GM19023 (cell line): ENCODE data around the gene KCND3.

ENCODE experiments used
- ATAC-seq: cut with Tn5 transposase; IDR thresholded peaks from one replicate; pipeline ENCODE4 v1.9.1; 2021; ENCODE audit warnings: mild to moderate bottlenecking, moderate library complexity; ENCODE audit not compliant: unreplicated experiment

KCND3 gene

GRCh38 chr1:111988743-111989453 lies 570 bp downstream of the KCND3 start:
- no peak for ATAC-seq

- no peak for ATAC-seq
These were observed 1.1 kb downstream of the KCND3 start for GRCh38 chr1:111988377-111988742.

GRCh38 chr1:111987502-111987901 lies 2.0 kb downstream of the KCND3 start:
- ATAC-seq = no peak

GRCh38 chr1:111983500-111983899 lies 6.0 kb downstream of the KCND3 start:
- ATAC-seq = no peak

GRCh38 chr1:111982428-111982827 lies 7.0 kb downstream of the KCND3 start:
- ATAC-seq = no peak

- no peak for ATAC-seq
These were observed 7.6 kb downstream of the KCND3 start for GRCh38 chr1:111981871-111982270.

GRCh38 chr1:111981090-111981489 lies 8.4 kb downstream of the KCND3 start:
- ATAC-seq = no peak

GRCh38 chr1:111980686-111981085 lies 8.8 kb downstream of the KCND3 start:
- ATAC-seq = no peak

- no peak for ATAC-seq
These were observed 10.8 kb downstream of the KCND3 start for GRCh38 chr1:111978695-111979094.

- no peak for ATAC-seq
These were observed 12.1 kb downstream of the KCND3 start for GRCh38 chr1:111977378-111977777.

- no peak for ATAC-seq
These were observed 12.6 kb downstream of the KCND3 start for GRCh38 chr1:111976842-111977241.

GRCh38 chr1:111976332-111976731 lies 13.1 kb downstream of the KCND3 start:
- ATAC-seq = no peak

- ATAC-seq = no peak
These were observed 16.2 kb downstream of the KCND3 start for GRCh38 chr1:111973150-111973790.

GRCh38 chr1:111971396-111971795 lies 18.1 kb downstream of the KCND3 start:
- no peak for ATAC-seq

- ATAC-seq = no peak
These were observed 21.0 kb downstream of the KCND3 start for GRCh38 chr1:111968511-111968910.

- ATAC-seq = no peak
These were observed 21.6 kb downstream of the KCND3 start for GRCh38 chr1:111967886-111968285.

- no peak for ATAC-seq
These were observed 22.3 kb downstream of the KCND3 start for GRCh38 chr1:111967067-111967690.

GRCh38 chr1:111965781-111966443 lies 23.6 kb downstream of the KCND3 start:
- no peak for ATAC-seq

- no peak for ATAC-seq
These were observed 25.3 kb downstream of the KCND3 start for GRCh38 chr1:111963985-111964738.

- ATAC-seq = no peak
These were observed 27.5 kb downstream of the KCND3 start for GRCh38 chr1:111961773-111962565.
